GM12801 (cell line): ENCODE data around the gene SLC24A3.

Experiments used
- CTCF ChIP-seq: IDR thresholded peaks from one replicate; pipeline ENCODE4 v1.5.1; 2011; ENCODE audit warnings: control low read depth; ENCODE audit not compliant: insufficient read length; ENCODE audit errors: extremely low read depth

SLC24A3 gene

DNA sequence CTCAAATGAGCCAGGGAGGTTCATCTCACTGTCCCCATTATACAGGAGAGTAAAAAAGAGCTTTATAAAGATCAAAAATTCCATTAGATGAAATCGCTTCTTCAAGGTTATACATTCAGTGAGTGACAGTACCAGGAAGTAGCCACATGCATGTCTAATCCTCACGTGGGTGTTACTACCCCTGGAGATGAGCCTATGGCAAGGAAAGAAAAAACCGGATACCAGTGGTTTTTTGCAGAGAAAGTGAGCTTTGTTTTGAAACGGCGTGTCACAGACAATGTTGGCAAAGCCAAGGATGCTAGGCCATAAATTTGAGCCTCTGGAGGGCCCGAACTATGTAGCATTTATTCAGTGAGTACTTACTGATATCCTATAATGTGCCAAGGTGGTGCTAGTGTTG lies 330.7 kb downstream of the SLC24A3 start:
- TF ChIP-seq CTCF = no peak

GRCh38 chr20:19544684-19545083 lies 332.2 kb downstream of the SLC24A3 start:
- no peak for TF ChIP-seq CTCF

DNA sequence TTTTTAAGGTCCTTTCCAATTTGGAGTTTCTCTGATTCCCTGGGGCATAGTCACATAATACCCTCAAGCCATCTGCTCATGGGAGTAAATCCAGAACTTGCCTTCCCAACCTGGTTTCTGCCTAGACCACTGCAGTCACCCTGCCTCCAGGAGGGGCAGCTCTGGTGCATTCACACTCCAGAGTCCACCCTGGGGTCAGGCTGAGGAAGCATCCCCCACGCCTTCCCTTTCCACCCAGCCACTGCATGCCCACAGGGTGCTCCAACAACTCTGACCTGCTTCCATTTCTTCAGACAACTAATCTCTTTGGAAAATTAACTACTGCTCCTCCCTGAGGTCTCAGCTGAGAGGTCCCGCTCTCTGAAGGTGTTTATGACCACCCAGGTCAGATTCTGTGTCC lies 334.2 kb downstream of the SLC24A3 start:
- no peak for TF ChIP-seq CTCF

DNA sequence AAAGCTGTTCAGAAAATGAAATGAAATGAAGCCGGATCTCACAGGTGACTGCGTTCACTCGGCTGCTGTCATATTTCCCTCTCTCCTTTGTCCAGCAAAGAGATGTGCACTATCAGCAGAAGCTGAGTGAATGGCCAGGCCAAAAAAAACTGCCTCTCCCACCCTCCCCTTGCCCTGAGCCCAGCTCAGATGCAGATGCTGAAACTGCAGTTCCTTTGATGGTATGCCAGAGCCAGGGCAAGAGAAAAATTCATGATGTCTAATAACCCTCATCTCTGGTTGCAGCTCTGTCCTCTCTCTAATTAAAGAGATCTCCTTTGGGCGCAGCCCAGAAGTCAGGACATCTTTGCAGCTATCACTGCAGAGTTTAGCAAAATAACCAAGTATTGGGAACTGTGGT lies 335.1 kb downstream of the SLC24A3 start:
- TF ChIP-seq CTCF = no peak

DNA sequence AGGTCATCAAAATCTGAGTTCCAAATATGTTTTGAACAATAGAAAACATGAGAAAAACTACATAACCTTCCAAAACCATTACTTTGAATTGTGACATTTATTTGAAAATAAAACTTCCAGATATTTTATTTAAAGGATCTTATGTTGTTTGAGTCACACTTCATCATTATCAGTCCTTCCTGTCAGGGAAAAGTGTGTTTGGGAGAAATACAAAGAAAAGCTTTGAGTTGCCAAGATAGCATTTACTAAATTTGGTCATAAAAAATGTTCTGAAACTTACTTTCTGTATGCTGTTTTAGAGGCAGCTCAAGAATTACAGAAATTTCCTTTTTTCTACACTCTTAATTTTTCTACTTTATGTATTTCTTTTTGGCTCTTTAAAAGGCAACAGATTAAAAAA lies 337.5 kb downstream of the SLC24A3 start:
- TF ChIP-seq CTCF = no peak

DNA sequence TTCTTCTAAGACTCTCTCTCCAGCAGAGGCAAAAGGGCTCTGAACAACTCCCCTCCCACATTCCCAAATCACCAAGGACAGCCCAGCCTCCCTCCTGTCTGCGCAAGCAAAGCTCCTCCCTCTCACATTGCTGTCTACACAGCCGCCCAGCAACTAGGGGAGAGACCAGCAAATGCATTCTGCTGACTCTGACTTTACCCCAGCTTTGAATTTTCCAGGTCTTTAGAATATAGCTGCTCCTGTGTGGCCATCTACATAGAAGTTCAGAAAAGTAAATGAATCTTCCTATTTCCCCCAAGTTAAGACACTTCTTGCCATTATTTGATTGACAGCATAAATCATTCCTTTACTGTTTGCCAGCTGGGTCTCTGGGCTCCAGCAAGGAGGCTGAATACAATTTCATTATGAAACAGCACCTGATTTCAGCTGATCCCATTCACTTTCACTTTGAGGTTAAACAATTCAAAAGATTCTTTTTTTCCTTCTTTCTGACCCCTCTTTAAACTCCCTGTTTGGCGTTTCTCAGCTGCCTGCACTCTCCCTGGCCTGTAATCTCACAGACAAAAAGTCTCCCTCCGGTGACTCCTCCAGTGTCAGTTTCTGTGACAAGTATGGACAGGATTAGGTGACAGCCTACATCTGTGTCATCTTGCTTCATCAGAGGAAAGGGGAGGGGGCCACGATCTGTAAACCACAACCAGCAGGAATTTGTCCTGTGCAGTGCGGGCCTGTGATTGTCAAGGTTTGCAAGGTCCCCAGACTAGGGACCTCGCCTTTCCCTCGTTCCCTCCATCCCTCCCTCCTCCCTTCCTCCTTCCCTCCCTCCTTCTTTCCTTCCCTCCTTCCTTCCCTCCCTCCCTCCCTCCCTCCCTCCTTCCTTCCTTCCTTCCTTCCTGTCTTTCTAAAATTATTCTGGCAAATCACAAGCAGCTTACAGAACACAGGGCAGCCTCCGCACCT lies 340.1 kb downstream of the SLC24A3 start:
- TF ChIP-seq CTCF = no peak

DNA sequence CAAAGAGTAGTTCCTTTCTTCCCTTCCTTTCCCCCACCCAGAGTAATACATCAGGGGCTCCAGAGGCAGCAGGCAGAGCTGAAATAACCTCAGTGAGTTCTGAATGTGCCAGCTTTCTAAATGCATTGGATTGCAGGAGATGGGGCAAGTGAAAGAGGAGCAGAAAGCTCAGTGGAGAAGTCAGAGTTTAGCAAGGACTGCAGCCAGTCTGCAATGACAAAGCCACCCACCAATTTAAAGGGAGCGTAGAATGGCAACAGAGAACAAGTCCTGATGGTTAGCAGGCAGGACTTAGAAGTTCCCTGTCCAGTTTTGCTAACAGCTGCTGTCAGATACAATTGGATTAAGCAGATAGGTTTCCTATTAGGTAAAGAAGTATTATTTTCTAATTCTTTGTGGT lies 342.2 kb downstream of the SLC24A3 start:
- TF ChIP-seq CTCF = no peak
